Measurements from ENCODE around the gene VPS26C. TPM values are rescaled to one million over a fixed set of nuclear protein-coding genes. Genes with fewer than 3 reads are reported as not detected.

Gene VPS26C
- polyA plus RNA-seq, 1 of the 3 experiments (the other 2 are of a cell fraction), result 34.8 TPM

Small RNAs within 50 kb of the gene (small RNA-seq; reads per million reads assigned to genes)
- 0 reads per million in 7 experiments for gene RN7SL678P

Other genes with a start within 250 kb of the VPS26C start
- gene PIGP, start 194.3 kb downstream of the VPS26C start, polyA plus RNA-seq (2012; rRNA removed), result 28.3 and 34.7 TPM in 2 replicates
- gene TTC3, start 194.1 kb downstream of the VPS26C start, polyA plus RNA-seq (2012; rRNA removed), result 35.7 and 42.0 TPM in 2 replicates
- 19.3 and 21.5 TPM in 2 replicates for gene DYRK1A, start 99.4 kb upstream of the VPS26C start, polyA plus RNA-seq (2012; rRNA removed)

Data from SK-N-SH (cell line).